Caki2 (cell line): ENCODE results near the gene TTC3. TPM values are rescaled to one million over a fixed set of nuclear protein-coding genes. Genes with fewer than 3 reads are reported as not detected.

ENCODE experiments used
- DNase-seq: peaks from one replicate; pipeline ENCODE4 v3.0.0-alpha.2; 2015; ENCODE audit warnings: low read depth
- in situ Hi-C: cut with HindIII; loops from 2 replicates; pipeline ENCODE4 v1.10.0; 2016; ENCODE audit warnings: low sequenced_read_pairs, low pct_unique_long_range_greater_than_20kb, mixed read lengths
- total RNA-seq: library from RNA; depleted of rRNA; stranded (reverse); fragments of >200 nt; shearing (Covaris generic); gene quantifications from 2 replicates; pipeline ENCODE4 v1.2.3, GENCODE V29; 2014; ENCODE audit warnings: low replicate concordance

Gene TTC3
- total RNA-seq, 1 experiment from 2014 or later: 100 TPM

DNA sequence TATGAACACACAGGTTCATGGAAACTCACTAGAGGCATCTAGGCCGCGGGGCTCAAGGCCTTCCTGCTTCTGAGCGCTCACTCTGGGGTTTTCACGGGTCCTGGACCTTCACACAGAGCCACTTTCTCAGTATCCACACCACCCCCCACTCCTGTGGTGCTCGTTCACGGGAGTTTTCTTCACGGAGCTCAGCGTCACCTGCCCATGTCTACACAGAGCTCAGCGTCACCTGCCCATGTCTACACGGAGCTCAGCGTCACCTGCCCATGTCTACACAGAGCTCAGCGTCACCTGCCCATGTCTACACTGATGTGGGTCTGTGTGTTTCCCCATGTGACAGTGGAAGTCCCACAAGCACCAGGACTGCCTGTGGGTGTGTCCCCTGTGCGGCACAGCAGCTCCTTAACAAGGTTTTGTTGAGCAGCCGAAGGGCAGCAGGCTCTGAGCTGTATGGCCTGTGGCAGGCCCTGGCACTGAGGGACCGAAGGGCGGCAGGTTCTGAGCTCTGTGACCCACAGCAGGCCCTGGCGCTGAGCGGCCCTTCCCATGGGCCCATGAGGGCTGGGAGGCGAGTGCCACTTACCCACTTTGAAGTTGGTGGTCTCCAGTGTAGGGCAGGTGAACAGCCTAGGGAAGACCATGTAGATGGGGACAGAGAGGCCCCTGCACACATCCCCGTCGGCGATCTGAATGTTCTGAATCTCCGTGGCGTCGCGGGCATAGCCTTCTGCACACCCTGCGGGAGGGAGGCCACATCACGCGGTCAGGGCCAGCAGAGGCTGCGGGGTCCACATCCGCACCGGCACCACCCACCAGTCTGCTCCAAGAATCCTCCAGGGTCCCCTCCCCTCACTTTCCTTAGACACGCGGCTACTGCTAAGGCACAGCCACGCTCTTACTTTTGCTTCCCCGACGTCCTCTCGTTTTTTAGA, 154.3 kb downstream of the TTC3 start:
- in situ Hi-C loops: no loop called here

DNA sequence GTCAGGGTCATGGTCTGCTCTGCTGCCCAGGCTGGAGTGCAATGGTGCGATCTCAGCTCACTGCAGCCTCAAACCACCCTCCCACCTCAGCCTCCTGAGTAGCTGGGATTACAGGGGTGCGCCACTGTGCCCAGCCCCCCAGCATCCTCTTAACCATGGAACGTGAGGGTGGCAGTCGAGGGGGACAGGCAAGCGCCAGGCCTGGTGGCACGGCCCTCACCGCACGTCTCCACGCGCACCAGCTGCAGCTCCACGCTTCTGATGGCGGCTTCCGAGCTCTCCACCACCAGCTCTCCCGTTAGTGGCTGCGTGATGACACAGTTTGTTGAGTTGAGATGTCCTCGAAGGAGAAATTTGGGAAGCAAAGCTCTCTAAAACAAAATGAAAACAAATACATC, 154.9 kb downstream of the TTC3 start:
- in situ Hi-C loops: no loop called here
- DNase-seq: no peak

More for the DNA sequence above, 154.3 kb downstream of the TTC3 start:
- no peak for DNase-seq

DNA sequence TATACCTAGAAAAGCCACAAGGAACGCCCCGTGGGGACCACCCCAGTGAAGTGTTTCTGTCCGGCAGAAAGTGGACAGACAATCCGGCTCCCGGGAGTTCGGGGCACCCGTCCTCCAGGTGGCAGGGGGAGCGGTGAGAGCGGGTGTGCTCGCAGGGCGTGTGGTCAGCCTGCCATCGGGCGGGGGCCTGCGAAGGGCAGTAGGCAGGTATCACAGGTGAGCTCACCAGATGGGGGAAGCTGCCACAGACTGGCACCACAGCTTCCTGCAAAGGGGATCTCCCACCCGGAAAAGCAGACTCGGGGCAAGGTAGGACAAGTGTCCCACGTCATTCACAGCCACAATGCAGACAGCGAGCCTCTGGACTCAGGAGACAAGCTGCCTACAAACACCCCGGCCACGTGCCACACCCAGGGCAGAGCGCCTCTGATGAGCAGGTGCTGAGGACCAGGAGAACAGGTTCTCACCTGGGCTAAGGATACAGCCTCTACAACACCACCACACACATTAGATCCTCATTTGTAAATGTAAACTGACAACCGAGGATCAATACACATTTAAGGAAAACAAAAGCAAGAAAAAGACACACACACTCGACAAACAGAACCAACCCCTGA, 157.7 kb downstream of the TTC3 start:
- no peak for DNase-seq
- in situ Hi-C loops: no loop called here

DNA sequence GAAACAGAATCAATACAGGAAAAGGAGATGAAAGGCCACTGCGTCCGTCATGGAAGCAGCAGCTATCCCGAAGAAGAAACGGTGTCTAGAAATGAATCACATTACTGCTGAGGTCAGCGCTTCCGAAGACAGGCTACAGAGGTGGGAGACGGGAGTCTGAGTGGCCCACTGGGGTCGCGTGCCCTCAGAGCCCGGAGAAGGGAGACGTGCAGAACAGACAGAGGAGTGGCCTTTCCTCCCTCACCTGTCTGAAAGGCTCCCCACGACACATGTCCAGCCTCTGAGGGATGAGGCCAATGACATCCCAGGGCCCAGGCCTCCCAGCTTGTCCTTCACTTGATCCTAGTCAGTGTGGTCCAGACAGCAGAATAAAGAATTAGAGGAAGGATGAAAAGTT, 158.2 kb downstream of the TTC3 start:
- in situ Hi-C loops: no loop called here
- DNase-seq: no peak

DNA sequence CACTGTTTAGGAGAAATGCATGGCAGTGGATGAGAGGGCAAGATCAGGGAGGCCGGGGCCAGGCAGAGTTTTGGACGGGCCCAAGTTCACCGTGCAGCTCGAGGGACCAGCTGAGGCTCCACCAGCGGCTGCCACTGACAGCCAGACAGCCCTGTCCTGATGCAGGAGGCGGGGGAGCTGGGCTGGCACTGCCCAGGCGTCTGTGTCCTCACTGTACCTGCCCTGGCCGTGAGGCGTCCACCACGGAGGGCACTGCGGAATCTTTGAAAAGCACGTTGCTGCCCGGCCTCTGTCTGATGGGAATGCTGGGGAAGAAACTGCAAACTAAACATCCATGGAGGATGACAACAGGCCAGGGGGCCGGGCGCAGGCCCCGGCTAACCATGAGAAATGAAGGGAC, 158.6 kb downstream of the TTC3 start:
- in situ Hi-C loops: no loop called here
- DNase-seq: no peak

DNA sequence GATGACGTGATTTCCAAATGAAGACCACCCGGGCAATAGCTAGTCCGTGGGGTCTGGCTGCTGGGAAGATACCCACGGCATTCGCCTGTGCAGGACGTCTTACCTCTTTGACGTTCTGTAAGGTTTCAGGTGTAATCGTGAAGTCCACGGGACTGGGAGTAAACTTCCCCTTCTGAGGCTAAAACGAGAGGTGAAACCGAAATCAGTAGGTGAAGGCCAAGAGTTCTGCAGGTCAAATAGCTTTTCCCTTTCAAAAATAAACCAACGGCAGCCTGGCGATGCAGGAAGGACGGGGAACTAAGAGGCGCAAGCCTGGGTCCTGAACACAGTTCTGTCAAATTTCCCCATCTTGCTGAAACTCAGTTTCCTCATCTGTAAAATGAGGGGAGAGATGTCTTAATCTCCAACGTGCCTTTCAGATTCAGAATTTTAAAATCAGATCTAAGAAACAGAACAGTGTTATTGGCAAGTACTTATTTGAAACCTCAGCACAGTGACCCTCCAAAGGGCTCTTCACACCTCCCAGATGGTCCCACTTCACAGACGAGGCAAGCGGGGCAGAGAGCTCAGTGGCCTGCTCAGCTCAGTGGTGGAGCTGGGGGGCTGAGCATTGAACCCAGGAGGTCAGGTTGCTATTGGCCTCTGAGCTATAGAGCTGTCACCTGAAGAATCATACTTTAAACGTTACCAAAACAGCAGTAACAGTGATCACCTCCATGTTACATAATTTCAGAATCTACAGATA, 159.4 kb downstream of the TTC3 start:
- DNase-seq: no peak
- in situ Hi-C loops: no loop called here

DNA sequence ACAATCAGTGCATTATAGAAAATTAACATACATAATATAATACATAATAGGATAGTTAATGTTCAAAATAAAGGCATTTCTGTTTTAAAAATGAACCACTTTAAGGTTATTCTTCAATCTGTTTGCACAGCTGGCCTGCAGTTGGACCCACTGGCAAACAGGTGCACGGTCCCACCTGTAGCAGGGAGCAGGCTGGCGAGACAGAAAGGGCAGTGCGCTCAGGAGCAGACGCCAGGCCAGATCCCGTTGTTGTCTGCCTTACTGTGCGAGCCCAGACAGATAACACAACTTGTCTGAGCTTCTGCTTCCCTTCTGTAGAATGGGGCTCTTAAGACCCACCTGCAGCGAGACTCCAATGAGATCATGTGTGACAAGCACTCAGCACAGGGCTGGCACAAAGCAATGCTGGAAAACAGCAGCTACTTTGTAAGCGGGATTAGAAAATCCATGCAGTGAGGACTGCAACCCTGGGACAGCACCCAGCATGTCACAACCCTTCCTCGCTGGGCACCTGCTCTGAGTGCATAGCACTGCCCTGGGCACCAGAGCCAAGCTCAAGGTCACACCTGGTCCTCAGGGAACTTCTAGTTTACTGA, 160.6 kb downstream of the TTC3 start:
- no peak for DNase-seq
- in situ Hi-C loops: no loop called here

DNA sequence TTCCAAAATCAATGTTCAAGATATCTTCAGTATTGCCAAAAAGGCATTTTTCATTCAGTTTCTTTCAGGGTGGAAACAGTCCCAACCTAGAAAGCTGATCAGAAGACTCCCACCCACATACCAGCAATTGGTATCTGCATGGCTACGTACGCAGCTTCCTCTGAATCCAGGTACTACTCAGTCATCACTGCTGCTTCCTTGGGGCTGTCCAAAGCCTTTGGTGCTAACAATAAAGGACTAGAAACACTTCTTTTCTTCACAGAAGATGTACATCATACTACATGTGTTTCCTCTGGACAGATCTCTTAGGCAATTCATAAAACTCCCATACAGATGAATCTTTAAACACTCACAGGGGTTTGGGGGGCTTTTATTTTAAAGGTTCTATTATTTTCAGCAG, 164.3 kb downstream of the TTC3 start:
- no peak for DNase-seq
- in situ Hi-C loops: no loop called here

DNA sequence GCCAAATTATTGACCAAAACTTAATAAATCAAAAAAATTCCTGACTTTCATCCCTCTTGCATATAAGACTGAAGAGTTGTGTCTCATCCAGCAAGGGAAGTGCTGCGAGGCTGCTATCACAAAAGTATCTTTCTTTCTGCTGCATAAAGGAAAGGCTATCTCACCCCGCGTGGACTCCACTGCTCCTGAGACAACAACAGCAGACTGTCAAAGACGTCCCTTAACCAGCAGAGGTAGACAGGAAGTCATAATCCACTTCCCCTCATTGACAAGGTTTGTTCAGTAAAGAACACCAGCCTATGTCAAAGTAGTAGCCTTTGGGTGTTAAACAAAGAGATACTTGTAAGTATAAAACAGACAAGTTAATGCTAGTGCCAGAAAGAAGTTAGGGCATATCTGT, 164.7 kb downstream of the TTC3 start:
- in situ Hi-C loops: no loop called here
- no peak for DNase-seq

DNA sequence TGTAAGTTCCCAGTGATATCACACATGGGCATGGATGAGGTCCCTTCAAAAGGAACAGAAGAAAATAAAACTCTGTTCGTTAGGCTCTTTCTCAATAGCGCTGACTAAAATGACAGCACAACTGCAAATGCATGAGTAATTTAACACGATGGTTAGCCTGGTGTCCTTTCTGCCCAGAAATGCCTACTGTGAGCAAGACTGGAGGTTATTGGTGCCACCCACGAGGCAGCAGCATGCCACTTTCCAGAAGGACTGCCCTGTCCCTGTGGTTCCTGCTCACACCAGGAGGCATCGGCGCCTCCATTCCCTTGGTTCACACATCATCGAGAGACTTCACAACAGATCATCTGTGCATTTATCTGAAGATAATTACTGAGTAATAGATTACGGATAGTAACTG, 167.9 kb downstream of the TTC3 start:
- DNase-seq: no peak
- in situ Hi-C loops: no loop called here

DNA sequence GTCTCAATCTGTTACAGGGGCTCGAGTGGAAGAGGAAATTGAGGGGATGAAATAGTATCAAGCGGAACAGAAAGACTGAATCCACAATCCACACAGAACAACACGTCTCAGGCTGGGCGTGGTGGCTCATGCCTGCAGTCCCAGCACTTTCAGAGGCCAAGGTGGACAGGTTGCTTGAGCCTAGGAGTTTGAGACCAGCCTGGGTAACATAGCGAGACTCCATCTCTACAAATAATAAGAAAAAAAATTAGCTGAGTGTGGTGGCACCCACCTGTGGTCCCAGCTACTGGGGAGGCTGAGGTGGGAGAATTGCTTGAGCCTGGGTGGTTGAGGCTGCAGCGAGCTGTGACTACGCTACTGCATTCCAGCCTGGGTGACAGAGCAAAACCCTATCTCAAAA, 168.4 kb downstream of the TTC3 start:
- in situ Hi-C loops: no loop called here

DNA sequence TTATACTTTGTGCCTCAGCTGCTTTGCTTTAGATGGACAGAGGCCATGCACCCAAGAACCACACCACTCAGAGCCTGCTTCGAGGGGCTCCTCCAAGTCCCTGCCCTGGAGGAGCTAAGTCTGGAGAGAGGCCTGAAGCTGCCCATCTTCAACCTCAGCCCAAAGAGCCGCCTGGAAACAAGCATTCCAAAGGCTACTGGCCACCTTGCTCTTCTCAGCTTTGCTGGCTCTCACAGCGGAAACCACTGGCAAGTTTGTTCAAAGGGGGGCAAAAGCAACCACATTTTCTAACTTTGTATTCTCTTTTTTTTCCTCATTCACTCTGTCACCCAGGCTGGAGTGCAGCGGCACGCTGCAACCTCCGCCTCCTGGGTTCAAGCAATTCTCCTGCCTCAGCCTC, 170.9 kb downstream of the TTC3 start:
- no peak for DNase-seq
- in situ Hi-C loops: no loop called here

More for the DNA sequence above, 168.4 kb downstream of the TTC3 start:
- no peak for DNase-seq

DNA sequence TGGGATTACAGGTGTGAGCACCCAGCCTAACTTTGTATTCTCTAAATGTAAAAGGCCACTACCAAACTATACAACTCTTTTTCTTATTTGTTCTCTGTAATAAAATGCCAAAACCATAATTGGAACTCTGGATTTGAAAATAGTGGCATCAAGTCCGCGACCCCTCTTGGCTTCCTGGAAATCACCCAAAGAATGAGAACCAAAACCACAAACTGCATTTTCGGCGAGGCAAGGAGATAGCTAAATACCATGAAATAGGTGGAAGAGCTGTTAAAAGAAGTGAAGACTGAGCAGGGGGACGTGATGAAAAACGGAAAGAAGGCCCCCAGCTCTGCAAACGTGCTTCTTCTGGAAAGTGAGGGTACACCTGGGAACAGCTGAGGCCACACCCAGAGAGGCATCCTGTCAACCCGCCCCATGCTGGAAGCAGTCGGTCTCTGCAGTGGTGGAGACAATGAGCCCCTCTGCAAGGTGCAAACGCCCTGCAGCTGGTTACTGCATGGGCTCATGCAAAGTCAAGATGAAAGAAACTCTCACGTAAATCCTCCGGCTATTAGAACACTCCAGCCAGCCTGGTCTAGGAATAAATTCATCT, 171.5 kb downstream of the TTC3 start:
- no peak for DNase-seq
- in situ Hi-C loops: no loop called here

DNA sequence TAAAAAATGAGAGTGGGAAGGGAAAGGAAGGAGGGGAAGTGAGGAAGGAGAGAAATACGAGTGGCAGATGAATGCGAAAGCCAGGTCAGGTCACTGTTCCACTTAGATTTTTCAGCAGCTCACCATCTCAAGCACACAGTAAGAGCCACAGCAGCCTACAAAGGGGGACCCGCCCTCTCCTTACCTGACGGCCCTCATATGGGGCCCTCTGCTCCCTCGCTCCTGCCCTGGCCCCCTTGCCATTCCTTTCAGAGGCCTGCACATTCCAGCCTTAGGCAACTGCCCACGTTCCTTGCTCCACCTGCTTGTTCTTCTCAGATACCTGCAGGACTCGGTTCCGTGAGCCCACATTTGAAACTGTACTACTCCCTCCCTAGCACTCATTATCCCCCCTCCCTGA, 172.1 kb downstream of the TTC3 start:
- in situ Hi-C loops: no loop called here
- DNase-seq: no peak

DNA sequence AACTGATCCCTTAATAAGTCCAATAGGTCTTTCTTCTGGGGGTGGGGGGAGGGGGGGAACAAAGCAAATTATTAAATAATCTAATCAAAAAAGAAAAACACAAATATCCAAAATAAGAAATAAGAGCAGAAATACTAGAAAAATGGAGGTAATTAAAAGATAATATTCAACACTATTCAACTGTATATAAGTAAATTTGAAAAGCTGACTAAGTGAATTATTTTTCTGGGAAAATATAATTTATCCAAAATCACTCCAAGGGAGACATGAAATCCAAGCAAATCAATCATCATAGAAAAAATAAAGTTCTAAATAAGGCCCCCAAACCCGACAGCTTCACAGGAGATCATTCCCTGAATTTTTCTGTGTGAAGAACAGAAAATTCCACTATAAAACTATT, 175.2 kb downstream of the TTC3 start:
- no peak for DNase-seq
- in situ Hi-C loops: no loop called here

DNA sequence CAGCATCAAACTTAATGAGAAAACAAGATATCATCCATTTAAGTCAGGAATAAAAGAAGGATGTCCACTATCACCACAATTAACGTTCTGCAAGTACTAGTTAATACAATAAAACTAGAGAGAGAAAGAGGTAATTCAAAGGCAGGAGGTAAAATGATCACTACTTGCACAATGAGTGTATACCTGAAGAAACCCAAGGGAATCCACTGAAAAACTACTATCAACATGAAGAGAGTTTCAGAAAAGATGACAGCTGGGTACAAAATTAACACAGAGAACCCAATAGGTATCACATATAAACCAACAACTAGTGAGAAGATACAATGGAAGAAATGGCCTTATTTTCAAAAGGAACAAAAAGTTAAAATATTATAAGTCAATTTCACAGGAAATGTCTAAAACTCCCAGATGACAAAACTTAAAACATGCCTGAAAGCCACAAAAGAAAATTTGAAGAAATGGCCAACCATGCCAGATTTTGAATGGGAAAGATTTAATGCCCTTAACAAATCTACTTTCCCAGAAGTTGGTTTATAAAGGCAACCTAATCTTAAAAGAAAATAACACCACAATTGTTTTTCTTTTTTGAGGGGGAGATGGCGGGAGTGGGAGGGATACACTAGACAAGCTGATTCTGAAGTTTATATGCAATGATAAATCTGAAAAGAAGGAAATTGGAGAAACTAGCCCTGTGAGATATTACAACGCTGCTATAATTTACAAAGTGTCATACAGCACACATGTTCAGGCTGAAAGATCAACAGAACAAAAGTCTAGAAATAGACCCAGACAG, 176.3 kb downstream of the TTC3 start:
- DNase-seq: no peak
- in situ Hi-C loops: no loop called here

DNA sequence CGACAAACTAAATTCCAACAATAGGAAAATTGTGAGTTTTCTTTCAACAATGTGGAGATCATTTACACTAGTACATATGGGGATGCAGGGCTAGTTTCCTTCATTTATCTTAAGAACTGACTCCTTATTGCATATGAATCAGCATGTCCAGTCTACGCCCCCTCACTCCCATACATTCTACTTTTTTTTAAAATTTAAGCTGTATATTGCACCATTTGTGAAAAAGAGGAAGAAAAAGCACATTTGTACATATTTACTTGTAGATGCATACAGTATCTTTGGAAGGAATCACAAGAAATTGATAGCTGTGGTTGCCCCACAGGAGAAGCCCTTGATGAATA, 178.2 kb downstream of the TTC3 start:
- in situ Hi-C loops: no loop called here
- DNase-seq: no peak
